Upper lobe of left lung (tissue), 4 donors: ENCODE measurements around the gene TDRD5.

Experiments
- EP300 ChIP-seq, 4 donors: sonication (generic); formaldehyde crosslinking; IDR thresholded peaks; one replicate each; pipeline ENCODE4 v1.5.1; 2017; ENCODE audit warnings: antibody characterized with exemption in 4 of 4, control low read depth in 2 of 4
- POLR2A ChIP-seq, 4 donors: fragments of 450-650 bp; IDR thresholded peaks; one replicate each; pipeline ENCODE4 v1.5.1; 2016 to 2017; ENCODE audit warnings: antibody characterized with exemption in 4 of 4, mild to moderate bottlenecking in 2 of 4
- POLR2AphosphoS5 ChIP-seq, 2 donors: sonication (generic); formaldehyde crosslinking; IDR thresholded peaks; one replicate each; pipeline ENCODE4 v1.5.1; 2017; ENCODE audit warnings: antibody characterized with exemption in 2 of 2
- TF ChIP-seq, protein P1 (sequence below), 6 experiments: fragments of 450-650 bp in 4 of 6; fragments of 200-600 bp in 2 of 6; sonication (generic) in 2 of 6; IDR thresholded peaks; one replicate each; pipeline ENCODE4 v1.5.1; 2016 to 2019; ENCODE audit warnings: antibody characterized with exemption in 6 of 6

DNA sequence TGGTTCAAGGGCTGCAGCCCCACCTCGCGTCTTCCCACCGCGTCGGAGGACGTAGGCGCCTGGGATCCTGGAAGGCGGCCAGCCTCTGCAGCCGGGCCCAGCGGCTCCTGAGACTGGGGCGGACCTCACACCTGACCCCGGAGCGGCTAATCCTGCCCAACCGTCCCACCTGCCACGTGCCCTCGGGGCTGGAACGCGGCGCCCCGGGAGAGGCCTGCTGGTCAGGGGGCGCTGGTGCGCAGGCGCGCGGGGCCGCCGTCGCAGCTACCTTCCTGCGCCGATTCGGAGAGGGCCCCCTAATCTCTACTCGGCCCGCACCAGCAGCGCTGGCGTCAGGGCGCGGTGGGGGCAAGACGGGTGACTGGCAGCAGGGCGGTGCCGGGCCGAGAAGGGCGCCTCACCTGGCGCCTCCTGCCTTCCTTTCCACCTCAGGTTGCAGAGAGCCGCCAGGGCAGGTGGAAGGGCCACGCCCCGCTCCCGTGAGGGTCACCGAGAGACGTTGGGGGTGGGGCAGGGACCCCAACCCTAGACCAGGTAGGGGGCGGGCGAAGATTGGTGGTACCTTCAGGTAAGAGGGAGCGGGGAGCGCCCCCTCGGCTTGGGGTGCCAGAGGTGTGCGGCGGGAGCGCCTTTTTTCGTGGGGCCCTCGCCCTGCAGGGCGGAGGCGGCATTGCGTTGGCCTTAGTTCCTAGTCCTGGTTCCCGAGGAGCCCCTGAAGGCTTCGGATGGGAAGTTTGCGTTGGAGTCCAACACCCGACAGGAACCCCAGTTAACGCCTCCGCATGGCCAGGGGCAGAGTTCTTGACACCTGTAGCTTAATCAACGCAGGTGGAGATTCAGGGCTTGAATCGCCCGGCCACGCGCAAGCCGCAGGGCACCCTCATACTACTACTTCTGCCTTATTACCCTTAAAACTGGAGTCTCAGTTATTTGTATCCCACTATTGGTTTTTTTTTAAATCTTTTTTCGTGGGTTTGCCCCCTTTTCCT lies at the start of gene TDRD5:
- TF ChIP-seq POLR2A (IDR thresholded peaks at IDR 0.05) (no peak), POLR2AphosphoS5 (IDR thresholded peaks at IDR 0.05) (no peak), EP300 (IDR thresholded peaks at IDR 0.05) (no peak)
- TF ChIP-seq, protein P1, sequence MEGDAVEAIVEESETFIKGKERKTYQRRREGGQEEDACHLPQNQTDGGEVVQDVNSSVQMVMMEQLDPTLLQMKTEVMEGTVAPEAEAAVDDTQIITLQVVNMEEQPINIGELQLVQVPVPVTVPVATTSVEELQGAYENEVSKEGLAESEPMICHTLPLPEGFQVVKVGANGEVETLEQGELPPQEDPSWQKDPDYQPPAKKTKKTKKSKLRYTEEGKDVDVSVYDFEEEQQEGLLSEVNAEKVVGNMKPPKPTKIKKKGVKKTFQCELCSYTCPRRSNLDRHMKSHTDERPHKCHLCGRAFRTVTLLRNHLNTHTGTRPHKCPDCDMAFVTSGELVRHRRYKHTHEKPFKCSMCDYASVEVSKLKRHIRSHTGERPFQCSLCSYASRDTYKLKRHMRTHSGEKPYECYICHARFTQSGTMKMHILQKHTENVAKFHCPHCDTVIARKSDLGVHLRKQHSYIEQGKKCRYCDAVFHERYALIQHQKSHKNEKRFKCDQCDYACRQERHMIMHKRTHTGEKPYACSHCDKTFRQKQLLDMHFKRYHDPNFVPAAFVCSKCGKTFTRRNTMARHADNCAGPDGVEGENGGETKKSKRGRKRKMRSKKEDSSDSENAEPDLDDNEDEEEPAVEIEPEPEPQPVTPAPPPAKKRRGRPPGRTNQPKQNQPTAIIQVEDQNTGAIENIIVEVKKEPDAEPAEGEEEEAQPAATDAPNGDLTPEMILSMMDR (IDR thresholded peaks at IDR 0.05), result peak in 2 of 6 experiments; percentile 8
